H1 (cell line): ENCODE data around the gene USH1C. TPM values are rescaled to one million over a fixed set of nuclear protein-coding genes. Genes with fewer than 3 reads are reported as not detected.

ENCODE experiments used
- CTCF ChIA-PET: fragments of 300-600 bp; sonication (Branson Sonifier 250); formaldehyde crosslinking; loops from one replicate; lab custom pipeline; 2021; ENCODE audit not compliant: partially characterized antibody; lab: Charles Lee
- POLR2A ChIA-PET: fragments of 300-600 bp; sonication (Branson Sonifier 250); formaldehyde crosslinking; loops from one replicate; lab custom pipeline; 2021; ENCODE audit warnings: inconsistent platforms; ENCODE audit not compliant: partially characterized antibody; lab: Charles Lee
- DNase-seq, 2 experiments: peaks; one replicate each; pipeline versions ENCODE4 v3.0.0 to v3.0.0-alpha.2; 2010 to 2022; ENCODE audit warnings: low spot score in 2 of 2, low read depth in 1 of 2, mixed read lengths in 1 of 2
- FAIRE-seq: peaks from 2 replicates; lab custom pipeline; 2011; peaks lifted over from hg19 to GRCh38; lab: Jason Lieb, UNC
- H2AFZ ChIP-seq: 2 replicates; pipeline ENCODE4 v1.8.1; 2012; ENCODE audit warnings: low read length, inconsistent platforms
- H2AK5ac ChIP-seq: 2 replicates; pipeline ENCODE4 v1.6.1; 2013; ENCODE audit warnings: low read depth, low read length
- H2BK120ac ChIP-seq: replicated peaks from 2 replicates; pipeline ENCODE3; 2013; ENCODE audit warnings: low read depth, low read length, inconsistent platforms
- H2BK12ac ChIP-seq: 2 replicates; pipeline ENCODE4 v1.6.1; 2013; ENCODE audit warnings: low read depth, low read length
- H2BK15ac ChIP-seq: 2 replicates; pipeline ENCODE4 v1.6.1; 2013; ENCODE audit warnings: low read length
- H2BK20ac ChIP-seq: 2 replicates; pipeline ENCODE4 v1.6.1; 2013; ENCODE audit warnings: low read length
- H2BK5ac ChIP-seq: 2 replicates; pipeline ENCODE4 v1.6.1; 2013; ENCODE audit warnings: low read depth, low read length
- H3K14ac ChIP-seq: 2 replicates; pipeline ENCODE4 v1.6.1; 2013; ENCODE audit warnings: inconsistent platforms; ENCODE audit not compliant: insufficient read length
- H3K18ac ChIP-seq: 2 replicates; pipeline ENCODE4 v1.6.1; 2013; ENCODE audit warnings: low read length; ENCODE audit errors: extremely low read depth
- H3K23ac ChIP-seq: 2 replicates; pipeline ENCODE4 v1.6.1; 2013; ENCODE audit warnings: inconsistent platforms; ENCODE audit not compliant: insufficient read length
- H3K23me2 ChIP-seq: 2 replicates; pipeline ENCODE4 v1.6.1; 2013; ENCODE audit warnings: low read depth, low read length
- H3K27ac ChIP-seq: 2 replicates; pipeline ENCODE4 v1.6.1; 2011; ENCODE audit warnings: low read depth, low read length, inconsistent platforms
- H3K27me3 ChIP-seq, 4 experiments: replicated peaks in 1 of 4; 1 replicate in 1 of 4; 2 replicates in 3 of 4; pipeline versions ENCODE4 v1.6.1 to v1.8.1; 2011 to 2013; ENCODE audit warnings: low read length in 3 of 4, mild to moderate bottlenecking in 3 of 4, inconsistent platforms in 2 of 4, mixed read lengths in 2 of 4, moderate library complexity in 1 of 4; ENCODE audit not compliant: control insufficient read depth in 3 of 4, insufficient read depth in 3 of 4; ENCODE audit errors: extremely low read depth in 1 of 4
- H3K36me3 ChIP-seq, 4 experiments: 2 replicates each; pipeline versions ENCODE4 v1.6.1 to v1.8.1; 2011 to 2013; ENCODE audit warnings: mild to moderate bottlenecking in 4 of 4, low read length in 3 of 4, moderate library complexity in 2 of 4, control low read depth in 1 of 4, inconsistent platforms in 1 of 4; ENCODE audit not compliant: insufficient read depth in 4 of 4, control insufficient read depth in 2 of 4
- H3K4ac ChIP-seq: replicated peaks from 2 replicates; pipeline ENCODE3; 2013; ENCODE audit warnings: low read length, low read depth, mixed read lengths, inconsistent platforms; ENCODE audit not compliant: insufficient read length
- H3K4me1 ChIP-seq, 4 experiments: replicated peaks in 1 of 4; 1 replicate in 1 of 4; 2 replicates in 3 of 4; pipeline versions ENCODE4 v1.6.1 to v1.8.1; 2011 to 2013; ENCODE audit warnings: low read length in 3 of 4, inconsistent platforms in 2 of 4, mixed read lengths in 1 of 4; ENCODE audit not compliant: insufficient read depth in 4 of 4, control insufficient read depth in 3 of 4
- H3K4me2 ChIP-seq, 2 experiments: 2 replicates each; pipeline versions ENCODE4 v1.6.1 to v1.8.1; 2011 to 2013; ENCODE audit warnings: low read depth in 2 of 2, low read length in 2 of 2, control low read depth in 1 of 2, inconsistent platforms in 1 of 2, mild to moderate bottlenecking in 1 of 2; ENCODE audit not compliant: insufficient read depth in 1 of 2
- H3K4me3 ChIP-seq, 4 experiments: fragments of 200-600, 300-600 bp in 1 of 4; sonication (generic), shearing (Covaris generic), sonication (Bioruptor Twin) in 1 of 4; 2 replicates each; pipeline versions ENCODE4 v1.5.1 to v1.8.1; 2011 to 2016; ENCODE audit warnings: low read length in 4 of 4, low read depth in 3 of 4, control low read depth in 2 of 4, inconsistent platforms in 2 of 4, mild to moderate bottlenecking in 2 of 4, mixed read lengths in 1 of 4, moderate library complexity in 1 of 4; ENCODE audit not compliant: insufficient read depth in 2 of 4; ENCODE audit errors: extremely low read depth in 1 of 4
- H3K56ac ChIP-seq: replicated peaks from 2 replicates; pipeline ENCODE3; 2013; ENCODE audit warnings: low read depth, mild to moderate bottlenecking, mixed read lengths, low read length, inconsistent platforms; ENCODE audit not compliant: insufficient read length
- H3K79me1 ChIP-seq: 2 replicates; pipeline ENCODE4 v1.6.1; 2013; ENCODE audit warnings: low read depth, low read length, control low read depth
- H3K79me2 ChIP-seq, 2 experiments: 2 replicates each; pipeline versions ENCODE4 v1.6.1 to v1.8.1; 2012 to 2013; ENCODE audit warnings: low read length in 2 of 2, mild to moderate bottlenecking in 2 of 2, inconsistent platforms in 1 of 2; ENCODE audit not compliant: insufficient read depth in 2 of 2, control insufficient read depth in 1 of 2
- H3K9ac ChIP-seq, 4 experiments: replicated peaks in 1 of 4; 1 replicate in 1 of 4; 2 replicates in 3 of 4; pipeline versions ENCODE4 v1.6.1 to v1.8.1; 2011 to 2013; ENCODE audit warnings: low read depth in 3 of 4, low read length in 3 of 4, control low read depth in 2 of 4, mild to moderate bottlenecking in 2 of 4, moderate library complexity in 2 of 4, inconsistent platforms in 1 of 4; ENCODE audit errors: extremely low read depth in 1 of 4
- H3K9me3 ChIP-seq, 2 experiments: 2 replicates each; pipeline versions ENCODE4 v1.6.1 to v1.8.1; 2012 to 2013; ENCODE audit warnings: mild to moderate bottlenecking in 2 of 2, moderate library complexity in 2 of 2, control low read depth in 1 of 2, inconsistent platforms in 1 of 2, low read depth in 1 of 2, low read length in 1 of 2, mixed read lengths in 1 of 2; ENCODE audit not compliant: insufficient read depth in 2 of 2
- H4K20me1 ChIP-seq, 2 experiments: replicated peaks in 1 of 2; 2 replicates each; pipeline versions ENCODE3 to v1.8.1; 2011 to 2013; ENCODE audit warnings: inconsistent platforms in 2 of 2, low read length in 2 of 2, mild to moderate bottlenecking in 1 of 2; ENCODE audit not compliant: insufficient read depth in 2 of 2, control insufficient read depth in 1 of 2
- H4K5ac ChIP-seq: 2 replicates; pipeline ENCODE4 v1.6.1; 2013; ENCODE audit warnings: low read length, low read depth, mixed read lengths, inconsistent platforms; ENCODE audit not compliant: insufficient read length
- H4K8ac ChIP-seq: 2 replicates; pipeline ENCODE4 v1.8.0; 2013; ENCODE audit warnings: mild to moderate bottlenecking, moderate library complexity, low read length, inconsistent platforms; ENCODE audit not compliant: insufficient read depth; ENCODE audit errors: extremely low read depth
- H4K91ac ChIP-seq: replicated peaks from 2 replicates; pipeline ENCODE3; 2013; ENCODE audit warnings: low read length, mixed read lengths, inconsistent platforms; ENCODE audit not compliant: insufficient read length
- ATF3 ChIP-seq: IDR thresholded peaks from 2 replicates; pipeline ENCODE4 v1.6.1; 2011; ENCODE audit warnings: low read depth, mild to moderate bottlenecking, low read length; ENCODE audit not compliant: insufficient read depth
- CBX5 ChIP-seq: fragments of 300-800, 300-1000 bp; sonication (generic); IDR thresholded peaks from 2 replicates; pipeline ENCODE4 v1.7.1; 2016; ENCODE audit warnings: antibody characterized with exemption, low read length, low read depth
- CBX8 ChIP-seq: fragments of 300-800, 300-1000 bp; sonication (generic); IDR thresholded peaks from 2 replicates; pipeline ENCODE4 v1.7.1; 2016; ENCODE audit warnings: low read depth, low read length, borderline replicate concordance
- EGR1 ChIP-seq: IDR thresholded peaks from 2 replicates; pipeline ENCODE4 v1.6.1; 2011; ENCODE audit warnings: low read depth, low read length, borderline replicate concordance
- RAD21 ChIP-seq, 2 experiments: IDR thresholded peaks in 1 of 2; conservative IDR thresholded peaks in 1 of 2; 2 replicates each; pipeline ENCODE4 v1.6.1; 2011; ENCODE audit warnings: low read depth in 2 of 2, low read length in 2 of 2, improper control_type of control experiment in 1 of 2, inconsistent platforms in 1 of 2, mild to moderate bottlenecking in 1 of 2, moderate library complexity in 1 of 2
- SP4 ChIP-seq: IDR thresholded peaks from 2 replicates; pipeline ENCODE4 v1.6.1; 2012; ENCODE audit warnings: low read length, inconsistent platforms
- WGBS, 2 experiments: shearing (Covaris generic) in 1 of 2; methylation state at CpG; one replicate each; pipeline versions ENCODE4 v1.1.6 to v1.1.7; 2013 to 2015; ENCODE audit warnings: low lambda C conversion rate in 2 of 2, mixed read lengths in 2 of 2, inconsistent platforms in 1 of 2, low coverage in 1 of 2, missing lambda C conversion rate in 1 of 2; ENCODE audit not compliant: insufficient replicate concordance in 2 of 2, insufficient coverage in 1 of 2, insufficient read length in 1 of 2; ENCODE audit errors: extremely low coverage in 1 of 2, missing lambda C conversion rate in 1 of 2; 5-methylcytosine and 5-hydroxymethylcytosine counted together
- polyA plus RNA-seq, 7 experiments: library from polyadenylated mRNA; depleted of rRNA in 3 of 7; stranded (reverse) in 5 of 7; unstranded in 2 of 7; fragments of >200 nt in 5 of 7; fragments of 200-250 nt in 2 of 7; gene quantifications; 1 replicate in 5 of 7; 2 replicates in 1 of 7; 4 replicates in 1 of 7; pipeline versions ENCODE4 v1.2.1 to v1.2.3, GENCODE V29; 2011 to 2013; ENCODE audit warnings: missing spikeins in 2 of 7, mixed read lengths in 2 of 7
- total RNA-seq: library from RNA; stranded (reverse); fragmentation: NEBNext Ultra II Directional; extraction: Animal tissue kit (Norgen Biotek cat#: 25700); gene quantifications from 2 replicates; pipeline ENCODE4 v1.2.1, GENCODE V29; 2021

The USH1C gene
- total and polyA plus RNA-seq, 2 of the 8 experiments (the other 6 are each of a cell fraction or from before 2014, with no cell fraction given) = 1.3 to 1.6 TPM

GRCh38 chr11:17490938-17491337 is 53.3 kb downstream of the USH1C start:
- Histone ChIP-seq H2BK15ac (no peak overlapping the region), H3K79me1 (no peaks in the 10 kb centered on the region), H4K5ac (no peak overlapping the region), H3K4me3 (no peak overlapping the region), H2BK12ac (no peak overlapping the region), H3K23me2 (no peaks in the 10 kb centered on the region), H4K8ac (no peak overlapping the region), H4K91ac (no peak overlapping the region), H3K14ac (no peak overlapping the region), H2BK5ac (no peak overlapping the region), H2AFZ (no peak overlapping the region), H3K27ac (no peak overlapping the region), H2BK20ac (no peak overlapping the region), H3K36me3 (no peaks in the 10 kb centered on the region), H3K18ac (no peak overlapping the region), H3K4me1 (no peaks in the 10 kb centered on the region; a peak in 1 of 7 replicates), H2BK120ac (no peak overlapping the region), H3K9me3 (no peaks in the 10 kb centered on the region), H3K9ac (no peak overlapping the region), H3K4me2 (no peak overlapping the region), H3K4ac (no peak overlapping the region), H3K79me2 (no peaks in the 10 kb centered on the region), H3K27me3 (0 out of 7 replicates have a peak, but pooled peaks cover 0 to 2% (median 0%) of the 10 kb centered on the region in 4 experiments), H4K20me1 (no peaks in the 10 kb centered on the region), H3K56ac (no peak overlapping the region), H3K23ac (no peak overlapping the region), H2AK5ac (no peak overlapping the region)
- FAIRE-seq = no peak
- DNase-seq = no peak
- 91% methylated on average over 4 of the region's 4 CpGs; no CpG with 5 or more reads in 1 of the 2 experiments for whole genome bisulfite sequencing, 2 experiments
- TF ChIP-seq CBX5 (no peak), CBX8 (no peak), SP4 (no peak), ATF3 (no peak), EGR1 (no peak), RAD21 (IDR thresholded peaks at IDR 0.05 in 1 of 2, conservative IDR thresholded peaks at IDR 0.05 in 1 of 2; ENCODE audit: low read depth in 2 of 2, low read length in 2 of 2) (no peak)
- CTCF ChIA-PET = interaction anchor here (1.5 to 44.8 kb wide), 4 partner anchors 14 to 482 kb away, joined by 5 to 1414 read pairs (median 34); partner anchors contain the start of gene KCNJ11
- POLR2A ChIA-PET = no interaction called here
